ENCODE results near the gene PARP8.

The PARP8 gene

GRCh38 chr5:50832657-50833284 lies 166.3 kb downstream of the PARP8 start:
- TF ChIP-seq CTCF (IDR thresholded peaks at IDR 0.05; ENCODE audit: low read depth, low read length, missing control alignments), result no peak
- H3K4me3 ChIP-seq (ENCODE audit: low read depth, low read length), result no peak overlapping the region
- no peak for DNase-seq (ENCODE audit: low read depth)

GRCh38 chr5:50836356-50836755 lies 169.9 kb downstream of the PARP8 start:
- DNase-seq (ENCODE audit: low read depth), result no peak
- H3K4me3 ChIP-seq (ENCODE audit: low read depth, low read length), result no peak overlapping the region
- no peak for TF ChIP-seq CTCF (IDR thresholded peaks at IDR 0.05; ENCODE audit: low read depth, low read length, missing control alignments)

- no peak overlapping the region for H3K4me3 ChIP-seq (ENCODE audit: low read depth, low read length)
- DNase-seq (ENCODE audit: low read depth), result no peak
- no peak for TF ChIP-seq CTCF (IDR thresholded peaks at IDR 0.05; ENCODE audit: low read depth, low read length, missing control alignments)
These were observed 173.0 kb downstream of the PARP8 start for GRCh38 chr5:50839472-50839871.

GRCh38 chr5:50843091-50843490 lies 176.7 kb downstream of the PARP8 start:
- DNase-seq (ENCODE audit: low read depth), result no peak
- no peak overlapping the region for H3K4me3 ChIP-seq (ENCODE audit: low read depth, low read length)
- TF ChIP-seq CTCF (IDR thresholded peaks at IDR 0.05; ENCODE audit: low read depth, low read length, missing control alignments), result no peak

GRCh38 chr5:50846261-50846660 lies 179.8 kb downstream of the PARP8 start:
- DNase-seq (ENCODE audit: low read depth), result no peak
- TF ChIP-seq CTCF (IDR thresholded peaks at IDR 0.05; ENCODE audit: low read depth, low read length, missing control alignments), result no peak
- H3K4me3 ChIP-seq (ENCODE audit: low read depth, low read length), result no peak overlapping the region

- DNase-seq (ENCODE audit: low read depth), result no peak
- TF ChIP-seq CTCF (IDR thresholded peaks at IDR 0.05; ENCODE audit: low read depth, low read length, missing control alignments), result no peak
- H3K4me3 ChIP-seq (ENCODE audit: low read depth, low read length), result no peak overlapping the region
These were observed 183.1 kb downstream of the PARP8 start for GRCh38 chr5:50849554-50849953.

GRCh38 chr5:50853151-50853550 lies 186.7 kb downstream of the PARP8 start:
- no peak for TF ChIP-seq CTCF (IDR thresholded peaks at IDR 0.05; ENCODE audit: low read depth, low read length, missing control alignments)
- peak; percentile 72 for DNase-seq (ENCODE audit: low read depth)

More at GRCh38 chr5:50853151-50853550, 186.7 kb downstream of the PARP8 start:
- H3K4me3 ChIP-seq (ENCODE audit: low read depth, low read length), result no peak overlapping the region

Data from GM12864 (cell line).